ENCODE data around the gene PTPRK.

Gene PTPRK

DNA sequence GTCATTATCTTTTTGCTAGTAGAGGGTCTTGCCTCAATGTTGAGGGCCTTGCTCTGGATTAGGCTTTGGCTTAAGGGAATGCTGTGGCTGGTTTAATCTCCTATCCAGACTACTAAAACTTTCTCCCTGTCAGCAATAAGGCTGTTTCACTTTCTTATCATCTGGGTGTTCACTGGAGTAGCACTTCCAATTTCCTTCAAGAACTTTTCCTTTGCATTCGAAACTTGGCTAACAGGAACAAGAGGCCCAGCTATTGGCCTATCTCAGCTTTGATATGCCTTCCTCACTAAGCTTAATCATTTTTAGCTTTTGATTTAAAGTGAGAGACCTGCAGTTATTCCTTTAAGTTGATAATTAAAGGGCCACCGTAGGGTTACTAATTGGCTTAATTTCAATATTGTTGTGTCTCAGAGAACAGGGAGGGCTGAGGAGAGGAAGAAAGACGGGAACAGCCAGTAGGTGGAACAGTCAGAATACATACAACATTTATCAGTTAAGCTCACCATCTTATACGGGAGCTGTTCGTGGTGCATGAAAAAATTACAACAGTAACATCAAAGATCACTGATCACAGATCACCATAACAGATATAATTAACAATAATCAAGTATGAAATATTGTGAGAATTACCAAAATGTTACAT is 186.7 kb downstream of the PTPRK start:
- DNase-seq = no peak
- intact Hi-C loops (cut with DNase I) = loop anchor here (10.0 kb wide), 1 partner anchor 181 kb away; no protein-coding TSS in a partner anchor

DNA sequence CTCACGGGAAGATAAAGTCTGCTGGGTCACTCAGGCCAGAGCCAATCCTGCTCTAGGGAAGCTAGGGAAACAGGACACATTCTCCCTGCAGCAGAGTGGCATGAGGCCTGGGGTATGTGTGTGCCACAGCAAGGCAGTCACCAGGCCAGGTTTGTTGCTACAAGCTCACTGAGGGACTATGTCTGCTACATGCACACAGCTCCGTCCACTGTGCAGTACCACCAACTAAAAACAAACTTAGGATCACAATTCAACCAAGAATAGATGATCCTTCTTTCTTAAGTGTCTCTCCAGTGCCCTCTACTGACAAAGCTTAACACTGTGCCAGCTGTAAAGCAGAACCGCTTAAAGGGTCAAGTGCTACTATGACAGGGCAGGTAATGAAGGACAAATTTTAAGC is 192.5 kb downstream of the PTPRK start:
- DNase-seq = no peak
- intact Hi-C loops (cut with DNase I) = no loop called here

DNA sequence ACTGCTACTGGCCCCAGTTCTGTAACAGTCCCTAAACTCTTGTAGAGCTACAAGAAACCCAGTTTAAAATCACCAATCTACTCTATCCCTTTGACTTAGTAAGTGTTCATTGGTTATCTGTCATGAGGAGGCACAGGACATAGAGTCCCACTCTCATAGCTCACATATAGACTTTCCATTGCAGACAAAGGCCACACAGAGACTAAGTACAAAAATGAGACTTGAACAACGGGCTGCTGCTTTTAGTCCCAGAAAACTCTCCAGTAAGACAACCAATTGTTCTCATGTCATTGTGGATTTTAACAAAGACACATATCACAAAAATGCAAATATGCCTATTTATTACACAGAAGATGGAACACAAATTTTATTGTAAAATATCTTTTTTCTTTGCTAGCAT is 197.4 kb downstream of the PTPRK start:
- intact Hi-C loops (cut with DNase I) = no loop called here
- peak in 2 of 42 donors; percentile 6 to 20 for DNase-seq

DNA sequence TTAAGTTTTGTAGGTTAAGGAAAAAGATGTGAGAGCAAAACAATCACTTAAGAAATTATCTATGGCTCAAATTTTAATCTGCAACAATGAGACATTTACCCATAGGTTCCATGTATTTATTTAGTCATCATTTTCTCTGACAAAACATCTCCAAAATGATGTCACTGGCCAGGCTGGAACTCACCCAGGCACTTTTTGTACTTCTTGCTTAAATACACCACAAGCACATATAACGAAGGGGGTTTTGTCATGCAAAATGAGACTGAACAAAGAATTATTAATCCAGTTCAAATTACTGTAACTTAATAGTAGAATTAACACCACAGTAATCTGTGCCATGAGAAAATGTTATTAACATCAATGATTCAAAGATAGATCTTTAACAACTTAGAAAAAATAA is 200.5 kb downstream of the PTPRK start:
- intact Hi-C loops (cut with DNase I) = no loop called here
- DNase-seq = no peak

DNA sequence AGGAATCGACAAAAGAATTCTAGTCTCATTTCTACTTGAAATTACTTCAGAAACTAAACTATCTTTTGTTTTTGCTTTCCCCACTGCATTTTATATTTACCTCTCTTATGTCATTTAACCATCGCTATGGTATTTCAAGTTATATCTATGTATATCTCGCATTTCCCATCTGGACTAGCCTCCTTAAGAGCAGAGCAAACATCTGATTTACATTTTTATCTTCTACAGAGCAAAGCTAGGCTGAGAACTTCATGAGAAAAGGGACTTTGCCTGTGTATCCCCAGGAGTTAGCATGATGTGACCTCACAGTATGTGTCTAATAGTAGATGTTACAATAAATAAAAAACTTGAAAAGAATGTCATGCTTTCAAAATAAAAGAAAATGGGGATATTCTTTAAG is 201.2 kb downstream of the PTPRK start:
- no peak for DNase-seq
- intact Hi-C loops (cut with DNase I) = no loop called here

DNA sequence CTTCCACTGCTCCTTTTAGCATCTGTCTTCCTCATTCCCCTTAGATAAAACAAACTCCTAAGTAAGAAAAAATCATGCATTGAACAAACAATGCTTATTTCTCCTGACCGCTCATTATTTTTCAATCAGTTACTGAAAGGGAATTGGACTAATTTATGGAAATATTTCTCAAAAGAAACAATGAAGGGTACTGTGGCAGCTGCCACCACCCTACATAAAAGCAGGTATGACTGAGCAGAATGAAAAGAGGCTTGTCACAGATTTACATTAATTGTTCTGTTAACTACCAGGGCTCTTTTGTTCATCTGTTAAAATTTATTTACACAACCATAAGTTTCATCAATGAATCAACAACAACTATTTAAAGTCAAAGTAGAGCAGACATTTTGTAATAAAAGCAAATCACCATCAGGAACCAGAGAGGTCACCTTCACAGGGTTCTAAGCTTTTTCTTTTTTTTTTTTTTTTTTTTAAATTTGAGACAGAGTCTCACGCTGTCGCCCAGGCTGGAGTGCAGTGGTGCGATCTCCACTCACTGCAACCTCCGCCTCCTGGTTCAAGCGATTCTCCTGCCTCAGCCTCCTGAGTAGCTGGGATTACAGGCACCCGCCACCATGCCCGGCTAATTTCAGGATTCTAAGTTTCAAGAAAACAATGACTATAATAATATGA is 204.0 kb downstream of the PTPRK start:
- intact Hi-C loops (cut with DNase I) = no loop called here
- DNase-seq = no peak

DNA sequence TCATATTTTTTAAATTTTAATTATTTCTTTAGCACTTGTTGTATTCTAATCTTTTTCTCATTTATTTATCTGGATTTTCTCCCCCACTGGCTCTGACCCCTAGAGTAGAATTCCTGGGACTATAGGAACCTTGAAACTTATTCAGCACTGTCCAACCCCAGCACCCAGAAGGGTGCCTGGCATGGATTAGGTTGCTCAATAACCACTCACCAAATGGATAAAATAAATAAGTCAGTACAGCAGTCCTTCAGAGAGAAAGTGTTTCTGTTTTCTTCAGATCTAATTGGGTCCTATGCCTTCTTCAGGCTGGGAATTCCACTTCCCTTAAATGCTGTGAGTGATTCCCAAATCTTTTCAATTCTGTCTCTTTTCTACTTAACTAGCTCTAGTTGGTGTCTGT is 206.2 kb downstream of the PTPRK start:
- intact Hi-C loops (cut with DNase I) = no loop called here
- no peak for DNase-seq

DNA sequence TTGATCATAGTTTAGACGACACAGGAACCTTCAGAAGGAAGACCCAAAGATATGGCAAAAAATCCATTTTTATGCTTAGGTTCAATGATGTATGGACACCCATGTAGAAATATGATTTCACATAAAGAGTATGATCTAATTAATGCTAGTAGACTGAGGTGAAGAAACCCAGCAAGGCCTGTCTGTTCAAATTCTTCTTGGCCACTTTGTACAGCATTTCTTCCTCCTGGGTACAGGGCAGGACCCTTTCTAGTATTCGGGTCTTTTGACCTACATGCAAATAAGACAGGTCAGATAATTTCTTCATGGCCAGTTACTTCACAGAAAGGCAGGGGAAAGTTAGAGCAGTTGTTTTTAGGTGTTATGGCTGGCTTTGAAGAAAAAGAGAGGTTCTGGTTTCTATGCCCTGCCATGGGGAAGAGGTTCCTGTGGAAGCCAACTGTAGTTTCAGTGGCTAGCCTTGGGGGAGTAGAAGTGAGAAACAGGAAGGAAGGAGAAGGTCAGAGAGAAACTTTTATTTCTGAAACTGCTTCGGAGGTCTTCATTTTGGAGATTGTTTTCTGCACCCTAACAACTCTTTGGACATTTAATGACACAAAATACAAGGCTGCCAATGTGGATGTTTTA is 208.3 kb downstream of the PTPRK start:
- no peak for DNase-seq
- intact Hi-C loops (cut with DNase I) = no loop called here

DNA sequence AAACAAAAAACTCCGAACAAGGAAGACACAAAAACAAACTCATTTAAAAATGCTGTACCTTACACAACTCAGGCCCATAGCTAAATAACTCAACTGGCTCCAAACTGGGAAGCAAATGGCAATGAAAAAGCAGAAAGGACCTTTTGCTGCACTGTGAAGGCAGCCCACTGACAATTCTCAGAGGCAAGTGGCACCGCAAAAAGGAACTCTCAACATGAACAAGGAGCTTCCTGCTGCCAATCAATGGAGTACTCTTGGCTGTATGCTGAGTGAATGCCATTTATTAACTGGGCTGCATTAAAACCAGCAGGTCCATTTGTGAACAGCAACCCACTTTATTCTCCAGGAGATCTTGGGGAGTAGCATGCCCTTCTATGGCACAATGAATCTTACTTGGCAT is 209.9 kb downstream of the PTPRK start:
- peak in 1 of 42 donors; percentile 8 for DNase-seq
- intact Hi-C loops (cut with DNase I) = no loop called here

DNA sequence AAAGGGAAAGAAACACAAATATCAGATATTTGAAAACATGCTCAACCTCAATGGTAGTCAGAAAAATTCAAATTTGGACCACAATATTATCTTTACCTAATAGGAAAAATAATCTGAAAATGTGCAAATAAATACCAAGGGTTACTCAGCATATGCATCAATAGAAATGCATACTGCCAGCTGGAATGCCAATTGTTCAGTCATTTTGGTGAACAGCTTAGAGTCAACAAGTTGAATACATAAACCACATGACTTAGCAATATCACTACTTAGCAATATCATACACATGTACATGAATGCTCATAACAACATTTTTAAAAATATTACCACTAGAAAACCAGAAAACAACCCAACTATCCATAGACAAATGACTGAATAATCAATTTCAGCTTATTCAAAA is 212.7 kb downstream of the PTPRK start:
- intact Hi-C loops (cut with DNase I) = no loop called here
- DNase-seq = no peak

DNA sequence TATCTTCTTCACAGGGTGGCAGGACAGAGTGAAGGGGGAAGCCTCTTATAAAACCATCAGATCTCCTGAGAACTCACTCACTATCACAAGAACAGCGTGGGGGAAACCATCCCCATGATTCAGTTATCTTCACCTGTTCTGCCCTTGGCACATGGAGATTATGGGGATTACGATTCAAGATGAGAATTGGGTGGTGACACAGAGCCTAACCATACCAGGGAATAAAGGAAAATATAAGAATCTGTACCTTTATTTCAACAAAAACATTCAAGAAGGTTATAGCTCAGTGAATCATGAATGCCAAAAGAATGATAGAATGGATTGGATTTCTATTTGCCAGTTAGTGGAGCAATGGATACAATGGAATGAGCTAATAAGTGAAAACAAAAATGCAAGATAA is 214.4 kb downstream of the PTPRK start:
- DNase-seq = no peak
- intact Hi-C loops (cut with DNase I) = no loop called here

DNA sequence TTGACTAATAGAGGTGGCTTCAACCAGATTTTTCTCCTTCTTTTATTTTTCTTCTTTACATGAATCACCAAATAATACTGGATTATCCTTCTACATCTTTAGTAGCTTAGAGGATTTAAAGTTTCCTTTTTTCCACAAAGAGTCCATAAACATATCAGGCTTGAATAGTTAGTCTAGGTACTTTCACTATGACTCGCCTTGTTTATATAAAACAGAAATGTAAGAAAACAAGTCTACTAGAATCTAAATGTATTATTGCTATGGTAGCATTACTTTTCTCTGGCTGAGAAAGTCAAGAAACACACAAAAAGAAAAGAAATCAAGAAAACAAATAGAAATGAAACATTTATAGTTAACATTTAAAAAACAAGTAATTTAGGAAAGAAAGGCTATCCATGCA is 215.2 kb downstream of the PTPRK start:
- DNase-seq = no peak
- intact Hi-C loops (cut with DNase I) = no loop called here

DNA sequence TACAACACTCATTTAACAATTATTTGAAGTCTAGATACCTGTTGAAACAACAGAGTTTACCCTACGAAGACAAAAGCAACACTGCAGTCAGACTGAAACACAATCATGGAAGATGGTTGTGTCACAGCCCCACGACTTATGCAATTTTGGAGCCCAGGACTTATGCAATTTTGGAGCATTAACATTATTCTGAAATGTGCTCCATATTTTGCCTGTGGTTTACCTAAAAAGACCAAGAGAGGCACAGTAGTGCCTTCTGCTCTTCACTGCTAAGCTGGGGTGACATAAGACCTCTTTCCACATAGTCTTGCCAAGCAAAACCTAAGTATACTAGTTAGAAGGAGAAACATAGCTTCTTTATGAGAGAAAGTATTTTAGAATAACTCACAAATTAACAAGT is 216.5 kb downstream of the PTPRK start:
- intact Hi-C loops (cut with DNase I) = no loop called here
- DNase-seq = no peak

DNA sequence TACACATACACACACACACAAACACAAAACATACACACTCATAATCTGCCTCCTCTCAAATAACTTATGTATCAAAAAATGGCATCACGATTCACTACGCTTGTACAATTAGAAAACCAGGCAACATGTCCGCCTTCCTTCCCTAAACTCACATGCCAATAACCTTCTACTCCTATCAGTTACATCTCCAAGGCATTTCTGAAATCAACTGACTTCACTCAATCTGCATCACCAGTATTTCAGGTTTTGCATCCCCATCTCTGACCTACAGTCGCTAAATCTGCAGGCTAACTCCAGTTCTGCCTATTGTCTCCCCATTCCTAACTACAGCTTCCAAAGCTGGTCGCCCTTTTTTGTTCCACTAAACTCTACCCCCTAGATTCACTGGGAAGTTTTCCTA is 217.5 kb downstream of the PTPRK start:
- intact Hi-C loops (cut with DNase I) = no loop called here

DNA sequence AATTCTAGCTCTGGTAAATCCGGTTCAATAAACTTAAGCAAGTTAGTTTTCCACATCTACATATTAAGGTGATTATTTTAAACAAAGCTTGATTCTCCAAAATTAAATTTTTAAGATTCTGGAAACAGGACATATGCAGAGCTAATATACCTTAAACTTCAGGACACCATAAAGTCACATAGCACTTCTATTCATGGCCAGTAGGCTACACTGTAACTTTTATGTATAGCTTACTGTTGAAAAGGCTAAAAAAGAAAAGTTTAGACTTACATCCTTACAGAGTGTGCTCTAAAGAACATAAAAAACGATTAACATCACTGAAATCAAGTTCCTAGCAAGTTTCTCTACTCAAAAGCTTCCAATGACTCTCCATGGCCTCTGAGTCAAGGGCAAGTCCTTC is 224.7 kb downstream of the PTPRK start:
- intact Hi-C loops (cut with DNase I) = no loop called here
- DNase-seq = no peak

More for the DNA sequence above, 217.5 kb downstream of the PTPRK start:
- DNase-seq = no peak

DNA sequence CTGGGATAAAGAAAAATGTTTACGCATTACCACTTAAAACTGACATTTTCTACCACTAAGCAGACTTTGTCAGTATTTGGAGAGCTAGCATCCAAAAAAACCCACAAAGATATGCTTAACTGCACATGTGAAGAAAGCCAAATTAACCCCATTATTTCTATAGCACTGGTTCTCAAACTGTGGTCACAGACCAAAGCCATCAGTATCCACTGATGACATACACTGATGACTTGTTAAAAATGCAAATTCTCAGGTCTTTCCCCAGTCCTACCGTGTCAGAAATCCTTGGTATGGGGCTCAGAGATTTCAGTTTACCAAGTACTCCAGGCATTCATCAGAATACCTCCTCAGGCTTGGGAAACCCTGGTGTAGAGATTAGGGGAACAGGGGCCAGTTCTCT is 230.2 kb downstream of the PTPRK start:
- DNase-seq = no peak
- intact Hi-C loops (cut with DNase I) = no loop called here

DNA sequence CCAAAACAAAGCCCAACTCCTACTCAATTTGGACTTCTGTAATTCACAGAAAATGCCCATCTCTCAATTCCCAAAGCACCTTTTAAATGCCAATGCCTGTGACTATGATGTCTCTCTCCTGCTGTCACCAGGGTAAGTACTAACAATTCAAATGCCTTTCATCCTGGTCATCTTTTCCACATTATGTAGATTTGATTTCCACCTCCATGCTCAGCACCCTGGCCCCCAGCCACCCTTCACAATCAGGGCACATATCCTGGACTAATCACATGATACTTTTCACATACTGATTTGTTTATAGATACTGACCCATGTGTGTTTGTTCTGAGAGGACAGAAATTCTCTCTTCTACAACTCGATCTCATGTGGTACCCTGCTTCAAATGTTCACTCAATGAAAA is 236.3 kb downstream of the PTPRK start:
- intact Hi-C loops (cut with DNase I) = no loop called here
- DNase-seq = no peak

DNA sequence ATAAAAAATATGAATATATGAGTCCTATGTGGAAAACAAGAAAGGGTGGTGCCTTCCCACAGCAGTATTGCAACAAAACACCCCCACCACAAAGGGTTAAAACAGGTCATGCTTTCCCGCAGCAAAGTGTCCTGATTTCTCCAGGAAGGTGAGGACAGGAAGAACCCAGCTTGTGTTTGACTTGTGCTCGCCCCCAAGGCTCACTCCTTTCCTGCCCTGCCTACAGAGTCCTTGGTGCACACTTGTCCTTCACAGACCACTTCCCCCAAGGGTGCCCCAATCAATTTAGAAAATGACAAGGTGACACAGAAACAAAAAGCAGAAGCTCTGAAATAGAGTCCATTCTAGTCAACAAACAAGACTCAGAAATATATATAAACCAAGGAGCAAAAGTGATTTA is 237.4 kb downstream of the PTPRK start:
- intact Hi-C loops (cut with DNase I) = no loop called here
- no peak for DNase-seq

DNA sequence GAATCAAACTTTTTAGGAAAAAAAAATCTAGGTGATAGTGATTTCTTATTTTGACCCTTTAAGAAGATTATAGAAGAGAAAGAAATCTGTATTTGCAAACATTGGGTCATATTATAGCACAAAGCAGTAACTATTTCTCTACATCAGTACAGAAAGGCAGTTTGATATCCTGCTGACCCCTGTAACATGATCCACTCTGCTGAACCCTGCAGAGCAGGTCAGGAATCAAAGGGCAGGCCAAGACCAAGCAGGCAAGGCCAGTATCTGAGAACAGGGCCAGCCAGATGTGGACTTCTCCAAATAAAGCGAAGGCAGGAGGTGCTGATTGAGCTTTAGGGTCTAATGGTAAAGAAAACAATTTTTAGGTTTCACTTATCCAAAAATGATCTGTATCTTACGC is 239.4 kb downstream of the PTPRK start:
- intact Hi-C loops (cut with DNase I) = no loop called here
- no peak for DNase-seq

DNA sequence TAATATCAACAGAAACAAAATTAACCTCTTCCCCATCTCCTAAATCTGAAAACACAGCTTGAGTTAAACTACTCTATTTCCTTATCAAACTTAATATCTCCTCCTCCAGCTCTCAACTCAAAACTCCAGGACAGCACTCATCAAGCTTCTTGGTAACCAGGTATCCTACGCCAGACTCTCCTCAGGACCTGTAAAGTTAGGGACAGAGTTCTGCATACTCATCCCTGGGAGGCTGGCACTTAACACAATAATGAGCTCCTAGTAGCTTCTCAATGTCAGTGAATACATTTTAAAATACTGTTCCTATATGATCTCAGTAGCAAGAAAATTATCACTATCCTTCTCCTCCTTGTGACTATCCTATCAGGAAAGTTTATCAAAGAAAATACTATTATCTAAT is 240.3 kb downstream of the PTPRK start:
- DNase-seq = no peak
- intact Hi-C loops (cut with DNase I) = no loop called here

DNA sequence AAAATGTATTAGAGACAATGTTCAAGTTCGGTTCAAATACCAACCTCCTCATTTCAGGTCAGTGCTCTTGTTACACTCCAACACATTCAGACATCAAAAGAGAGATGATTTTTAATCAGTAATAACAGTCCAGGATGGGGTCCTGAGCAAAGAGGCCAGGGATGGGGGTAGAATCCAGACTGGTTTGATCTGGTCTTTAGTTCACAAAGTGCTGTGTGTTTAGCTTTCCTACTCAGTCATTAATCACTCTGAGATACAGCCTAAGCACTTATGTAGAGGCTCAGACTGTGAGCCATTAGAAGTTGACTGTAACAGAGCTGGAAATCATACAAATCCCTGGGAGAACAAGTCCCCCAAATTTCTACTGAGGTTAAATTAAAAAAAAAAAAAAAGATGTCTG is 241.6 kb downstream of the PTPRK start:
- no peak for DNase-seq
- intact Hi-C loops (cut with DNase I) = no loop called here
